Mesendoderm (in vitro differentiated cells): ENCODE measurements around the gene ZNF638.

ENCODE experiments used
- DNase-seq: peaks from one replicate; pipeline ENCODE4 v3.0.0; 2013
- H2AK5ac ChIP-seq: 2 replicates; pipeline ENCODE4 v1.6.1; 2013; ENCODE audit warnings: low read length, inconsistent platforms
- H2BK120ac ChIP-seq: 2 replicates; pipeline ENCODE4 v1.6.1; 2013; ENCODE audit warnings: low read depth, mild to moderate bottlenecking, low read length, moderate library complexity, mixed read lengths
- H2BK15ac ChIP-seq: replicated peaks from 2 replicates; pipeline ENCODE4 v1.6.1; 2013; ENCODE audit warnings: low read depth, mild to moderate bottlenecking, moderate library complexity
- H2BK5ac ChIP-seq: 2 replicates; pipeline ENCODE4 v1.6.1; 2013; ENCODE audit warnings: low read length, inconsistent platforms
- H3K18ac ChIP-seq: 2 replicates; pipeline ENCODE4 v1.6.1; 2013; ENCODE audit warnings: mild to moderate bottlenecking, low read length, mixed read lengths
- H3K23ac ChIP-seq: one replicate; pipeline ENCODE4 v1.6.1; 2013; ENCODE audit warnings: low read length
- H3K27ac ChIP-seq: 2 replicates; pipeline ENCODE4 v1.5.1; 2013; ENCODE audit warnings: low read depth, mild to moderate bottlenecking, inconsistent platforms, low read length, moderate library complexity
- H3K27me3 ChIP-seq: 2 replicates; pipeline ENCODE4 v1.6.1; 2013; ENCODE audit warnings: low read length, control low read depth, mild to moderate bottlenecking, inconsistent platforms; ENCODE audit not compliant: insufficient read depth, poor library complexity
- H3K36me3 ChIP-seq: 2 replicates; pipeline ENCODE4 v1.6.1; 2013; ENCODE audit warnings: low read length, inconsistent platforms; ENCODE audit not compliant: control insufficient read depth, insufficient read depth
- H3K4ac ChIP-seq: one replicate; pipeline ENCODE4 v1.6.1; 2013; ENCODE audit warnings: low read depth, mild to moderate bottlenecking, low read length, moderate library complexity
- H3K4me1 ChIP-seq: 2 replicates; pipeline ENCODE4 v1.6.1; 2013; ENCODE audit warnings: low read depth, low read length, inconsistent platforms; ENCODE audit not compliant: control insufficient read depth
- H3K4me2 ChIP-seq: 2 replicates; pipeline ENCODE4 v1.6.1; 2013; ENCODE audit warnings: low read length
- H3K4me3 ChIP-seq: 2 replicates; pipeline ENCODE4 v1.5.1; 2013; ENCODE audit warnings: mild to moderate bottlenecking, low read length
- H3K56ac ChIP-seq: one replicate; pipeline ENCODE4 v1.6.1; 2013; ENCODE audit warnings: low read length
- H3K79me1 ChIP-seq: 2 replicates; pipeline ENCODE4 v1.6.1; 2013; ENCODE audit warnings: low read length, inconsistent platforms
- H3K79me2 ChIP-seq: 2 replicates; pipeline ENCODE4 v1.6.1; 2013; ENCODE audit warnings: mild to moderate bottlenecking, low read length; ENCODE audit not compliant: control insufficient read depth, insufficient read depth
- H3K9ac ChIP-seq: 2 replicates; pipeline ENCODE4 v1.6.1; 2013; ENCODE audit warnings: low read length, inconsistent platforms
- H4K5ac ChIP-seq: one replicate; pipeline ENCODE4 v1.6.1; 2013; ENCODE audit warnings: low read length
- H4K8ac ChIP-seq: one replicate; pipeline ENCODE4 v1.6.1; 2013; ENCODE audit warnings: low read depth, mild to moderate bottlenecking, control low read depth, low read length, moderate library complexity
- WGBS: extraction: QIAGEN DNeasy Blood & Tissue Kit; methylation state at CpG from one replicate; pipeline ENCODE4 v1.1.7; 2013; ENCODE audit warnings: low lambda C conversion rate, missing lambda C conversion rate; ENCODE audit not compliant: insufficient coverage; ENCODE audit errors: extremely low coverage; 5-methylcytosine and 5-hydroxymethylcytosine counted together

The ZNF638 gene

GRCh38 chr2:71347517-71347916 is 15.9 kb downstream of the ZNF638 start:
- Histone ChIP-seq H2BK120ac (no peak overlapping the region), H3K36me3 (peaks cover 11% of the 10 kb centered on the region)

DNA sequence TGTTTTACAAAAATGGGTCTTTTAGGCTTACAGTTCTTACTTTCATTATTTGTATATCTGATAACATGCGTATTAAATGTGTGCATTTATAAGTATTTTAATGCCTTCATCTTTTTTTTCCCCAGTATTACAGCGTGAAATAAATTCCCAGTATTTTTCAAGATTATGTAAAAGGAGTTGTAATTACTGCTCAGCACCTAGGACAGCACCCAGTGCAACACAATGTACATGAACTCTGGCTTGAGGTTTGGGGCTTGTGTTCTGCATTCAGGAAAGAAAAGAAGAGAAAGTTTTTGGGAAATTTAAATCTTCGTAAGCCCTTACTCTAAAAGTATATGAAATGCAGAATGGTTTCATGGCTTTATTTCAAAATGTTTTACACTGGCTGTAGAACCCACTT is 16.7 kb downstream of the ZNF638 start:
- WGBS, result no CpG with 5 or more reads among the region's 3 CpGs
- H3K9ac ChIP-seq, result no peak overlapping the region
- H3K4ac ChIP-seq, result no peak overlapping the region

More at GRCh38 chr2:71347517-71347916, 15.9 kb downstream of the ZNF638 start:
- no peaks in the 10 kb centered on the region for H3K27me3 ChIP-seq
- H3K79me2 ChIP-seq, result peaks cover 65% of the 10 kb centered on the region
- no peak overlapping the region for H3K4me2 ChIP-seq
- H4K5ac ChIP-seq, result no peak overlapping the region
- H2BK5ac ChIP-seq, result no peak overlapping the region
- H2AK5ac ChIP-seq, result no peak overlapping the region
- no peaks in the 10 kb centered on the region for H3K4me1 ChIP-seq
- H3K9ac ChIP-seq, result no peak overlapping the region
- H2BK15ac ChIP-seq, result no peak overlapping the region
- no peak overlapping the region for H3K56ac ChIP-seq
- H3K79me1 ChIP-seq, result peaks cover 25% of the 10 kb centered on the region
- no peak overlapping the region for H4K8ac ChIP-seq
- no peak overlapping the region for H3K18ac ChIP-seq
- no peak overlapping the region for H3K4me3 ChIP-seq
- H3K4ac ChIP-seq, result no peak overlapping the region
- no peak overlapping the region for H3K23ac ChIP-seq
- H3K27ac ChIP-seq, result no peak overlapping the region
- DNase-seq, result peak; percentile 23

DNA sequence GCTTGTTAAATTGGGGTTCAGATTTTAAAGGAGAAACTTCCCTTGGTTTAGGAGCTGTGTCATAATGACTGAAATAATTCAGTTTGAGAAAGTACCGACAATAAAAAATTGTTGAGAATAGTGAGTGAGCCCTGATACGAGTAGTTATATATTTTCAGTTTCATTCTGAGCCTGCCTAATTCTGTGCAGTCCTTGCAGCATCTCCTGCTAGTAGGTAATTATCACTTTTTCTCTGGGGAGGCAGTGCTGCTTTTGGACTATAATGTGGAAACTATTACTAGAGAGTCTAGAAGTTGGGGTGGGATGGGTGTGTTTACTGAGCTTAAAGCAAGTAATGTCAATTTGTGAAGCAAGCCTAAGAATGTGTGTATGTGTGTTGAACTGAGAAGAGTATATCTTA is 21.7 kb downstream of the ZNF638 start:
- H2BK5ac ChIP-seq, result no peak overlapping the region
- H3K23ac ChIP-seq, result no peak overlapping the region
- H3K56ac ChIP-seq, result no peak overlapping the region
- H4K8ac ChIP-seq, result no peak overlapping the region
- no peak overlapping the region for H3K4me2 ChIP-seq
- DNase-seq, result no peak
- H3K79me1 ChIP-seq, result peaks cover 24% of the 10 kb centered on the region
- H3K79me2 ChIP-seq, result peaks cover 52% of the 10 kb centered on the region
- no peaks in the 10 kb centered on the region for H3K4me1 ChIP-seq
- no peak overlapping the region for H3K4me3 ChIP-seq
- H3K9ac ChIP-seq, result no peak overlapping the region
- H2BK120ac ChIP-seq, result no peak overlapping the region
- no peak overlapping the region for H2BK15ac ChIP-seq
- peaks cover 11% of the 10 kb centered on the region for H3K36me3 ChIP-seq
- no peak overlapping the region for H4K5ac ChIP-seq
- no peaks in the 10 kb centered on the region for H3K27me3 ChIP-seq
- H2AK5ac ChIP-seq, result no peak overlapping the region
- H3K18ac ChIP-seq, result no peak overlapping the region
- H3K27ac ChIP-seq, result no peak overlapping the region
- WGBS, result no CpG with 5 or more reads among the region's 2 CpGs
- H3K4ac ChIP-seq, result no peak overlapping the region

More for the DNA sequence above, 16.7 kb downstream of the ZNF638 start:
- Histone ChIP-seq H4K8ac (no peak overlapping the region), H3K4me2 (no peak overlapping the region), H3K27ac (no peak overlapping the region), H2AK5ac (no peak overlapping the region), H3K4me1 (no peaks in the 10 kb centered on the region), H3K18ac (no peak overlapping the region), H2BK5ac (no peak overlapping the region), H4K5ac (no peak overlapping the region), H2BK15ac (no peak overlapping the region), H3K23ac (no peak overlapping the region), H3K79me1 (peaks cover 25% of the 10 kb centered on the region), H3K4me3 (no peak overlapping the region), H3K36me3 (peaks cover 11% of the 10 kb centered on the region), H2BK120ac (no peak overlapping the region), H3K27me3 (no peaks in the 10 kb centered on the region), H3K56ac (no peak overlapping the region), H3K79me2 (peaks cover 66% of the 10 kb centered on the region)
- peak; percentile 32 for DNase-seq

DNA sequence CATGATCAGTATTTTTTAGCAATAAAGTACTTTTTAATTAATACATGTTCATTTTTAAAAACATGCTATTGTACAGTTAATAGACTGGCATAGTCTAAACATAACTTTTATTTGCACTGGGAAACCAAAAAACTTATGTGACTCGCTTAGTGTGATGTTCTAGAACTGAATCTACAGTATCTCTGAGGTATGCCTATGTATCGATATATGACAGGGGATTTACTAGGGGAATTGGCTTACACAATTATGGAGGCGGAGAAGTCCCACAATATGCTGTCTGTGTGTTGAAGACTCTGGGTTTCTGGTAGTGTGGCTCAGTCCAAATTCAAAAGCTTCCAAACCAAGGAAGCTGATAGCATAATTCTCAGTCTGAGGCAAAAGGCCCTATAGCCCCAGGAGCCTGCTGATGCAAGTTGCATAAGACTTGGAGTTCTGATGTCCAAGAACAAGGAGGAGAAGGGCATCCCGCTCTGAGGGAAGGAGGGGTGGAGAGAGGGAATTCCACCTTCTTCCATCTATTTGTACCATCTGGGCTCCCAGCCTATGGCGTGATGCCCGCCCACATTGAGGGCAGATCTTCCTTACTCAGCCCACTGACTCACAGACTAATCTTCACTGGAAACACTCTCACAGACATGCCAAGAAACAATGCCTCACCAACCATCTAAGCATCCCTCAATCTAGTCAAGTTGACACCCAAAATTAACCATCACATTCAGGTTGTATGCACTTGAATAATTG is 27.5 kb downstream of the ZNF638 start:
- no peaks in the 10 kb centered on the region for H3K4me1 ChIP-seq
- H3K4me2 ChIP-seq, result no peak overlapping the region
- H2BK5ac ChIP-seq, result no peak overlapping the region
- H3K4ac ChIP-seq, result no peak overlapping the region
- no peak overlapping the region for H2BK15ac ChIP-seq
- H3K23ac ChIP-seq, result no peak overlapping the region
- H4K8ac ChIP-seq, result no peak overlapping the region
- no peak overlapping the region for H3K27ac ChIP-seq
- no peak overlapping the region for H2AK5ac ChIP-seq
- WGBS, result no CpG with 5 or more reads among the region's 6 CpGs
- H3K4me3 ChIP-seq, result no peak overlapping the region
- no peak overlapping the region for H3K9ac ChIP-seq
- peaks cover 17% of the 10 kb centered on the region for H3K79me1 ChIP-seq
- DNase-seq, result no peak
- H2BK120ac ChIP-seq, result no peak overlapping the region
- peaks cover 19% of the 10 kb centered on the region for H3K79me2 ChIP-seq
- no peaks in the 10 kb centered on the region for H3K27me3 ChIP-seq
- peaks cover 3% of the 10 kb centered on the region for H3K36me3 ChIP-seq
- no peak overlapping the region for H3K18ac ChIP-seq
- no peak overlapping the region for H4K5ac ChIP-seq
- no peak overlapping the region for H3K56ac ChIP-seq

DNA sequence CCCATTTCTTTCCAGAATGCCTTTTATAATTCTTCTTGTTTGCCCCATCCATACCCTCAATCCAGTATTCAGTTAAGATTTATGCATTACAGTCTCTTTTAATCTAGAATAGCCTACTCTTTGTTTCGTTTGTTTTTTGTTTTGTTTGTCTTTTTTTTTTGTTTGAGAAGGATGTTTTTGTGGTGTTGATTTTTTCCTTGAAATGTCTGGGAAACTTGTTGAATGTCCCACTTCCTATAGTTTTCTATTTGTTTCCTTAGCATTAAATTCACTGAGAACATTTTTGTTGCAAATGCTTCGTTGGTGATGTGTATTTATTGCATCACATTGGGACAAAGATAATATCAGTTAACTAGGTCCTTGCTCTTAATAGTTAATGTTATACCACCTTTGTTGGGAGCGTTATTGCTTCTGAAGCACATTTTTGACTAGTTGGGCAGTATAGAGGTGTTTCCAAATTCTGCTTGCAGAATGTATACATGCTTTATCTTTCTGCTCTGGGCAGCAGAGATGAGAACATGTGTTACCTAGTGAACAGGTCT is 28.9 kb downstream of the ZNF638 start:
- H3K79me2 ChIP-seq, result peaks cover 19% of the 10 kb centered on the region
- H3K9ac ChIP-seq, result no peak overlapping the region
- H4K5ac ChIP-seq, result no peak overlapping the region
- no peak overlapping the region for H3K4ac ChIP-seq
- H2BK15ac ChIP-seq, result no peak overlapping the region
- no peak overlapping the region for H4K8ac ChIP-seq
- H2AK5ac ChIP-seq, result no peak overlapping the region
- no peak overlapping the region for H3K18ac ChIP-seq
- peaks cover 3% of the 10 kb centered on the region for H3K36me3 ChIP-seq
- no peak overlapping the region for H2BK120ac ChIP-seq
- no peak for DNase-seq
- H3K27me3 ChIP-seq, result no peaks in the 10 kb centered on the region
- no peaks in the 10 kb centered on the region for H3K4me1 ChIP-seq
- H3K23ac ChIP-seq, result no peak overlapping the region
- WGBS, result no CpG with 5 or more reads among the region's 3 CpGs
- H2BK5ac ChIP-seq, result no peak overlapping the region
- H3K4me2 ChIP-seq, result no peak overlapping the region
- H3K27ac ChIP-seq, result no peak overlapping the region
- H3K56ac ChIP-seq, result no peak overlapping the region
- peaks cover 17% of the 10 kb centered on the region for H3K79me1 ChIP-seq
- H3K4me3 ChIP-seq, result no peak overlapping the region

DNA sequence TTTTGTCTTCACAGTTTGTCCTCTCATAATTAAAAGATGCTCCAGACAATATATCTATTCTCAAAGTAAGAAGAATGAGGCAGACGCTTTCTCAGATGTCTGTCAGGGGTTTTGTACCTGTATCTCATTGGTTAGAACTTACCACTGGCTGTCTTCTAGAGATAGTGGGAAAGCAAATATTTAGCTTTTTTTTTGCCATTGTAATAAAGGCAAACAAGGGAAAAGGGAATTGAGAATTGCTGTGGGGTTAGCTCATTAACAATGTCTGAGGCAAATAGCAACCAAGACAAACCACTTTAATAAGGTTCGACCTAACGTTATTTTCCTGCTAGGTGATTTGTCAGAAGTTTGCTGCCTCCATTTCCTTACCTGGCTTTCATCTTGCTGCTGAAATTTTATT is 30.0 kb downstream of the ZNF638 start:
- Histone ChIP-seq H3K79me1 (peaks cover 13% of the 10 kb centered on the region), H3K18ac (no peak overlapping the region), H2BK120ac (no peak overlapping the region), H2BK15ac (no peak overlapping the region), H4K8ac (no peak overlapping the region), H3K56ac (no peak overlapping the region), H3K36me3 (peaks cover 3% of the 10 kb centered on the region), H2AK5ac (no peak overlapping the region), H3K79me2 (peaks cover 13% of the 10 kb centered on the region), H3K9ac (no peak overlapping the region), H3K4me2 (no peak overlapping the region), H2BK5ac (no peak overlapping the region), H3K4me1 (no peaks in the 10 kb centered on the region), H3K4ac (no peak overlapping the region), H3K4me3 (no peak overlapping the region), H3K23ac (no peak overlapping the region), H3K27me3 (no peaks in the 10 kb centered on the region), H3K27ac (no peak overlapping the region), H4K5ac (no peak overlapping the region)
- no peak for DNase-seq
- WGBS, result no CpG with 5 or more reads among the region's 3 CpGs
